DMS79 (cell line): ENCODE data around the gene ANKAR.
A peak's percentile ranks its signal among the peaks of the same experiment; 100 is the strongest.
"Not testable (repeated sequence)": the region's sequence is repeated elsewhere in the genome, so short reads cannot be mapped to it uniquely, and the experiment has no call there.

ENCODE experiments used
- DNase-seq: peaks from one replicate; lab custom pipeline; 2025; lab: John Stamatoyannopoulos, UW

Gene ANKAR

DNA sequence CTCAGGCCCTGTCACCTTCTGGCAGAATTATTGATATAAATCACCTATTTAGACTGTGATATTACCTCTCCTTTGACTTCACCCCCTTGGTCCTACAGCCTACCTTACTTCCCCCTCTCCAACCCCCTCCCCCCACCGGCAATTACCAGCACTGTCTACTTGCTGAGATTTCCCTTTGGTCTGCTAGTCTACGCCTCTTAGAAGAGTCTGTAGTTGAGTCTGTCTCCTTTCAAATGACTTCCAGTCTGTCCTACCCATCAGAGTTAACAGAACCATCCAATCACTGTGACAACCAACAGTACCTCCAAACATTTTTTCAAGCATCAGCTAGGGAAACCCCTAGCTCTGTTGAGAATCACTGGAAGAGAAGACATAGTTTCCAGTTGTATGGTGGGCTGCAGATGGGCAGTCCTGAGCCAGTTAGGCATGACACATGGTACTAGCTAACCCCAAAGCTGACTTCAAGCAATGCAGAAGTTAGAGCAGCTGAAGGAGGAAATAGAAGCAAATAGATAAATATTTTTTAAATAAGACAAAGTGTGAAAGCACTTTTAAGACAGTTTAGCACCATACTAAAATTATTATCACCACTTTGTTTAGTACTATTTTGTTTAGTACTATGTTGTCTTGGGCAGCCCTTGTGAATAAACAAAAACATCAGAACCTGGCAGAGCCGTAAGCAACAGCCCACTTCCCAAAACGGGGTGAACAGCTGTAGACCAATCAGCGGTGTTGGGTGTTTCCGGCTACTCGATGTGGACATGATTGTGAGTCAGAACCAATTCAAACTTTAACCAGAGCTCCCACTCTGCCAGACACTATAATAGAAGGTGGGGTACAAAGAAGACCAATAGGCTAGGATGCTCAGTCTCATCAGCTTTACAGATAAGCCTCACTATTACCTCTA is 15.9 kb upstream of the ANKAR start:
- DNase-seq, result no peak

DNA sequence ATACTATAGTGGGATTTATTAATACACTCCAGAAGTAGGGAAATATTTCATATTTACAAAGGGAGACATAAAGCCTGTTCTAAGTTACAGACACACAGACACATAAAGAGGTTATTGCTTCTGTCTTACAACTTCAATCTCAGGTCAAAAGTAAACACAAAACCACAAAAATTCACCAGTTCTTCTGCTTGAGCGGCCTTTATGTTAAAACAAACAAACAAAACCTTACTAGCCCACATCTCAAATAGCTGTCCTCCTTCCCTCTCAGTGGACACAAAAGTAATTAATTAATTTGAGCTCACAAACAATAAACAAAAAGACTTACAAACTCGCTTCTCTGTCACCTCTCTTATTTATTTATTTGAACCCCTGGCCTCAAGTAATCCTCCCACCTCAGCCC is 14.7 kb upstream of the ANKAR start:
- DNase-seq, result no peak

GRCh38 chr2:189660803-189661147 is 13.7 kb upstream of the ANKAR start:
- DNase-seq, result no peak

DNA sequence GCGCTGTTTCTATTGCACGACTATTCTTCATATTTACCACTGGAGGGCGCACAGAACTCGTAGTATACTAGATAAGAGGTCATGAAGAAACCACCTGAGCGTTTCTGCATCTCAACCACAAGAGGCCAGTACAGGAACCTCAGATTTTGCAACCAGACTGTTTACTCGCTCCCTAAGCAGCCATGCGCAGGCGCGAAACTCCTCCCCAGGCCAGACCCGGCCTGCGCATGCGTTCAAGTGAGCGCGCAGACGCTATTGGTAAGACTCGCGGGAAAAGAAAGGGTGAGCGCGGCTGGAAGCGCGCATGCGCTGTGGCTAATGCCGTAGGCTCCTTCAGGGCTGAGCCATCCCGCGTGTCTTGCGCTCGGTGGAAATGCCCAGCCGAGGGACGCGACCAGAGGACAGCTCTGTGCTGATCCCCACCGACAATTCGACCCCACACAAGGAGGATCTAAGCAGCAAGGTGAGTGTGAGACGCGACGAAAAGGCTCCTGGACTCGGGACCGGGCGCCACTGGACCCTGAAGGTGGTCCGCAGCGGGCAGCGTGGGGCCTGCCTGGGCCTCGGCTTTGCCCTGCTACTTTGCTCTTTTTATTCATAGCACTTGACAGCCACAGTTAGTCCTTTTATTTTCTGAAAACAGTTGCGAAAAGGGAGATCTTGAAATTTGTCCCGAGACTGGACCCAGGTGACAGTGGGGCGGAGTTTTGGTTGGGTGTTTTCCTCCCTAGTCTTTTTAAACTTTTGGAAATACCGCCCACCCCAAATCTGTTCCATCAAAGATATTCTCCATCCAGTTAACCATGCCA is 13.1 kb upstream of the ANKAR start, which contains the start of gene ASNSD1:
ASNSD1 (plus strand) TSS at position 312 of the 809 bp plus-strand sequence. CDS start 4,674 bp downstream, outside the sequence.
- peak; percentile 99 for DNase-seq

DNA sequence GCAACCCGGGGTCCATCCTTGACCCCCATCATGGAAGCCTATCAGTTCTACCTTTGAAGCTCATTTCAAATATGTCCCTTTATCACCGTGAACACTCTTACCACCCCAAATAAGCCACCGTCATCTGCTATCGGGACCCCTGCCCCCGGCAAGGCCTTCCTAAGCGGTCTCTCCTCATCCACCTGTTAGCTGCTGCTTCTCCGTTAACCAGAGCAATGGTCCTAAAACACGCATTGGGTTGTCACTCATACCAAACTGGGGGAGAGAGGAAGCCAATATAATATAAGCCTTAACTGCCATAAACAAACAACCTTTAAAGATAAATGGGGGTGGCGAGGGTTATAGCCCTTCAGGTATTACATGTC is 12.5 kb upstream of the ANKAR start:
- no peak for DNase-seq

DNA sequence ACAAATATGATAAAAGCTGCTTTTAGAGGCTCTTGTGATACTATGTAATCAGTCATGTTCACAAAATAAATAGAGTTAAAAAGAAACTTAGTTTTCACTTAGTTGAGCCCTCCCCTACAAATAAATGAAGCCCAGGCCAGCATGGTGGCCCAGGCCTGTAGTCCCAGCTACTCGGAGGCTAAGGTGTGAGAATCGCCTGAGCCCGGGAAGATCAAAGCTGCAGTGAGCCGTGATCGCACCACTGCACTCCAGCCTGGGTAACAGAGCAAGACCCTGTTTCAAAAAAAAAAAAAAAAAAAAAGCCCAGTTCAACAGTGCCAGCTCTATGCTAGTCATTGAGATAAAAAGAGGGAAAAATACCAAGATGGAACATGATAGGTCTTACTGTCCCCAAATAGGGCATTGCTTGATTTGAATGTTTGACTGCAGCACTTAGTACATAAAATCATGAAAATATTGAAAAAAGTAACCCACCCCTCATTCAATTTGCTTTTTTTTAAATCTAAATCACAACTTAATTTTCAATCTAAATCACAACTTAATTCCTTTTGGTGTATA is 11.7 kb upstream of the ANKAR start:
- DNase-seq, result no peak

- not testable (repeated sequence) for DNase-seq
Observed at GRCh38 chr2:189663319-189663718, 11.2 kb upstream of the ANKAR start.

DNA sequence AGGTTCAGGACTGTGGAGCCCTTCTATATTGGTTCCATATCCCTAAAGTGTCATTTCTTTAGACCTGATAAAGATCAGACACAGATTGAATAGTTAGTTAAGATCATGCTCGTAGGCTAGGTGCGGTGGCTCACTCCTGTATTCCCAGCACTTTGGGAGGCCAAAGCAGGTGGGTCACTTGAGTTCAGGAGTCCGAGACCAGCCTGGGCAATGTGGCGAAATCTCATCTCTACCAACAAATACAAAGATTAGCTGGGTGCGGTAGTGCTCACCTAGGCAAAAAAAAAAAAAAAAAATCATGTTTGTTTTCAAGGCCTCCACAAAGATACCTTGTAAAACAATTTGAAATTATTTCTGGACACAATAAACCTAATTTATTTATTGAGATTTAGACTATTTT is 4.6 kb upstream of the ANKAR start:
- DNase-seq, result no peak

GRCh38 chr2:189673661-189674373 is 653 bp upstream of the ANKAR start:
- no peak for DNase-seq

- DNase-seq, result no peak
Observed at GRCh38 chr2:189676471-189676870, 2.0 kb downstream of the ANKAR start.

- DNase-seq, result no peak
Observed at GRCh38 chr2:189679226-189679625, 4.8 kb downstream of the ANKAR start.

- no peak for DNase-seq
Observed at GRCh38 chr2:189681203-189681602, 6.7 kb downstream of the ANKAR start.

GRCh38 chr2:189681903-189682302 is 7.4 kb downstream of the ANKAR start:
- DNase-seq, result no peak

- no peak for DNase-seq
Observed at GRCh38 chr2:189683348-189683747, 8.9 kb downstream of the ANKAR start.

GRCh38 chr2:189684811-189685210 is 10.3 kb downstream of the ANKAR start:
- DNase-seq, result no peak

DNA sequence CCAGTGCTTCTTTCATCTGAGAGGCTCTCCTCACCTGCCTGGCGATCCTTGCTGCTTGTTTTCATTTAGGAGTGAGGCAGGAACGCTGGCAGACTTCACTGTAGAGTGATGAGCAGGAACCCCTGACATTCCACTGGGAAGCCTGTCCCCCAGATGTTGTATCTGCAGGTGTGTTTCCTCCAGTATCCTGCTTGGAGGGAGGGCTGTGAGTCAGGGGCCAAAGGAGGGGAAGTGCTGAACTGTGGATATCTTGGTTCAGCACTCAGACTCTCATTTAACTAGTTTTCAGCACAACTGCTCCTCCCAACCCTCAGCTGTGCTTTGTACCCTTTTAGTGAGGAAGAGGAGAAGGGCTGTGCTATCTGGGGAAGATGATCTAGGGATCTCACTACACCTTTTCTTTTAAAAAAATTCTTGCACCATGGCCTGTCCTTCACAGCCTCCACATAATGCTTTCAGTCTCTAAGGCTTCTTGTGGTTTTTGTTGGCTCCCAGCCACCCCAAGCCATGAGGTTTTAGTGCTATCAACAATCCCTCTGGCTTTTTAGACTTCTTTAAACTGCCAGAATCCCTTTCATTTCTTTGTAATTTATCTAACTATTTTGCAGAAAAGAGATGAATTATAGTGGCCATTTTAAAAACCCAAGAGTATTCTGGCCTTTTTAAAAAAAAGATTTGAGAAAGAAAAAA is 11.2 kb downstream of the ANKAR start:
- DNase-seq, result no peak

- not testable (repeated sequence) for DNase-seq
Observed at GRCh38 chr2:189687796-189688195, 13.3 kb downstream of the ANKAR start.

- no peak for DNase-seq
Observed at GRCh38 chr2:189696223-189696622, 21.8 kb downstream of the ANKAR start.

- DNase-seq, result no peak
Observed at GRCh38 chr2:189698020-189698887, 23.8 kb downstream of the ANKAR start.

GRCh38 chr2:189700681-189701080 is 26.2 kb downstream of the ANKAR start:
- no peak for DNase-seq

- no peak for DNase-seq
Observed at GRCh38 chr2:189702071-189702470, 27.6 kb downstream of the ANKAR start.
